ENCODE results near the gene SMARCA5.

The SMARCA5 gene

GRCh38 chr4:143531788-143532491 is 18.4 kb downstream of the SMARCA5 start:
- no peak for DNase-seq

GRCh38 chr4:143538979-143539669 is 25.6 kb downstream of the SMARCA5 start:
- DNase-seq: no peak

- DNase-seq: no peak
Measured at GRCh38 chr4:143539670-143540023, 26.1 kb downstream of the SMARCA5 start.

GRCh38 chr4:143549928-143550327 is 36.4 kb downstream of the SMARCA5 start:
- no peak for DNase-seq

- no peak for DNase-seq
Measured at GRCh38 chr4:143554728-143555597, 41.5 kb downstream of the SMARCA5 start.

- no peak for DNase-seq
Measured at GRCh38 chr4:143555676-143556075, 42.2 kb downstream of the SMARCA5 start.

GRCh38 chr4:143558286-143558685 is 44.8 kb downstream of the SMARCA5 start:
- DNase-seq: no peak

- DNase-seq: peak; percentile 59
Measured at GRCh38 chr4:143558823-143559756, 45.6 kb downstream of the SMARCA5 start.

- peak; percentile 3 for DNase-seq
Measured at GRCh38 chr4:143559757-143560147, 46.2 kb downstream of the SMARCA5 start.

- DNase-seq: no peak
Measured at GRCh38 chr4:143564472-143564871, 51.0 kb downstream of the SMARCA5 start.

- DNase-seq: no peak
Measured at GRCh38 chr4:143575331-143575730, 61.8 kb downstream of the SMARCA5 start.

- DNase-seq: no peak
Measured at GRCh38 chr4:143581331-143581946, 67.9 kb downstream of the SMARCA5 start.

GRCh38 chr4:143585548-143585947 is 72.0 kb downstream of the SMARCA5 start:
- no peak for DNase-seq

- no peak for DNase-seq
Measured at GRCh38 chr4:143586080-143586479, 72.6 kb downstream of the SMARCA5 start.

- no peak for DNase-seq
Measured at GRCh38 chr4:143587703-143588102, 74.2 kb downstream of the SMARCA5 start.

- DNase-seq: no peak
Measured at GRCh38 chr4:143597276-143597675, 83.8 kb downstream of the SMARCA5 start.

- DNase-seq: no peak
Measured at GRCh38 chr4:143598816-143599215, 85.3 kb downstream of the SMARCA5 start.

- DNase-seq: no peak
Measured at GRCh38 chr4:143599827-143600226, 86.3 kb downstream of the SMARCA5 start.

GRCh38 chr4:143606480-143606879 is 93.0 kb downstream of the SMARCA5 start:
- DNase-seq: no peak

Measured in activated gamma-delta T cell (primary cell).